Activated T-cell treated with anti-CD3 and anti-CD28 coated beads, Interleukin-2, amount 50 U/mL, for 72 hours (primary cell): ENCODE data around the gene TMEM95. TPM values are rescaled to one million over a fixed set of nuclear protein-coding genes. Genes with fewer than 3 reads are reported as not detected.
"Not testable (repeated sequence)": the region's sequence is repeated elsewhere in the genome, so short reads cannot be mapped to it uniquely, and the experiment has no call there.

Experiments used
- ATAC-seq, 2 donors: fragments of 150-1000 bp; cut with Tn5 transposase; replicated peaks in 1 of 2; 2 replicates each; pipeline ENCODE4 v1.10.0; 2021; ENCODE audit warnings: moderate library complexity in 2 of 2, mild to moderate bottlenecking in 1 of 2
- DNase-seq, 2 donors: peaks; one replicate each; pipeline ENCODE4 v3.0.0; 2021 to 2022; ENCODE audit warnings: mixed read lengths in 1 of 2
- H3K27ac Mint-ChIP-seq: one replicate; pipeline ENCODE4 v1.8.0; 2022; ENCODE audit warnings: mild to moderate bottlenecking, moderate library complexity, mixed read lengths
- H3K27me3 Mint-ChIP-seq: one replicate; pipeline ENCODE4 v1.8.0; 2022; ENCODE audit warnings: low read depth, mixed read lengths
- H3K36me3 Mint-ChIP-seq, 2 donors: one replicate each; pipeline ENCODE4 v1.8.0; 2022; ENCODE audit warnings: mixed read lengths in 2 of 2, mild to moderate bottlenecking in 1 of 2; ENCODE audit not compliant: insufficient read depth in 2 of 2
- H3K4me1 Mint-ChIP-seq: one replicate; pipeline ENCODE4 v1.8.0; 2022; ENCODE audit warnings: low read depth, mixed read lengths
- H3K4me3 Mint-ChIP-seq, 2 donors: one replicate each; pipeline ENCODE4 v1.8.0; 2022; ENCODE audit warnings: mild to moderate bottlenecking in 2 of 2, mixed read lengths in 2 of 2, moderate library complexity in 2 of 2
- H3K9me3 Mint-ChIP-seq, 2 donors: one replicate each; pipeline ENCODE4 v1.8.0; 2022; ENCODE audit warnings: mixed read lengths in 2 of 2
- total RNA-seq, 2 donors: library from RNA; stranded (reverse); gene quantifications; one replicate each; pipeline ENCODE4 v1.2.3, GENCODE V29; 2022

TMEM95 gene
- total RNA-seq, 2 donors from 2014 or later: 0.34 TPM; not detected in 1

GRCh38 chr17:7327501-7327900, 27.5 kb upstream of the TMEM95 start:
- H3K9me3 Mint-ChIP-seq: no peaks in the 10 kb centered on the region
- no peaks in the 10 kb centered on the region for H3K27me3 Mint-ChIP-seq
- H3K36me3 Mint-ChIP-seq: peaks cover 0 to 8% of the 10 kb centered on the region in 2 donors
- ATAC-seq (no peak), DNase-seq (no peak)
- H3K4me1 Mint-ChIP-seq: peaks cover 30% of the 10 kb centered on the region
- H3K4me3 Mint-ChIP-seq: peak overlapping the region in 1 of 2 donors; percentile 92
- no peak overlapping the region for H3K27ac Mint-ChIP-seq

- H3K27ac Mint-ChIP-seq: peak overlapping the region; percentile 1
- peaks cover 35% of the 10 kb centered on the region for H3K4me1 Mint-ChIP-seq
- peaks cover 0 to 8% of the 10 kb centered on the region in 2 donors for H3K36me3 Mint-ChIP-seq
- no peaks in the 10 kb centered on the region for H3K27me3 Mint-ChIP-seq
- H3K4me3 Mint-ChIP-seq: peak overlapping the region; percentile 89 to 92
- ATAC-seq (no peak), DNase-seq (no peak)
- no peaks in the 10 kb centered on the region for H3K9me3 Mint-ChIP-seq
Observed at GRCh38 chr17:7328009-7328408, 26.9 kb upstream of the TMEM95 start.

- DNase-seq (no peak), ATAC-seq (peak; percentile 22 to 35)
- peaks cover 41% of the 10 kb centered on the region for H3K4me1 Mint-ChIP-seq
Observed at GRCh38 chr17:7328840-7329373, 26.0 kb upstream of the TMEM95 start, which contains the start of gene NEURL4. TSS of gene NEURL4 (minus strand) at chr17:7329335. CDS start at chr17:7329312, 23 bp downstream.

GRCh38 chr17:7329374-7329996, 25.5 kb upstream of the TMEM95 start:
- Mint-ChIP-seq H3K27me3 (no peaks in the 10 kb centered on the region), H3K36me3 (peaks cover 0 to 4% of the 10 kb centered on the region in 2 donors), H3K9me3 (no peaks in the 10 kb centered on the region), H3K27ac (peak overlapping the region; percentile 96), H3K4me1 (peaks cover 42% of the 10 kb centered on the region), H3K4me3 (peak overlapping the region; percentile 83 to 92)
- ATAC-seq (peak; percentile 66 to 77), DNase-seq (peak; percentile 95 to 98)

More at GRCh38 chr17:7328840-7329373, 26.0 kb upstream of the TMEM95 start, which contains the start of gene NEURL4:
- peak within 1 kb of the TSS; percentile 89 to 92 for H3K4me3 Mint-ChIP-seq
- H3K36me3 Mint-ChIP-seq: peaks cover 0 to 7% of the 10 kb centered on the region in 2 donors
- no peaks in the 10 kb centered on the region for H3K27me3 Mint-ChIP-seq
- H3K9me3 Mint-ChIP-seq: no peaks in the 10 kb centered on the region
- peak within 1 kb of the TSS; percentile 96 for H3K27ac Mint-ChIP-seq

GRCh38 chr17:7329997-7330637, 24.8 kb upstream of the TMEM95 start:
- ATAC-seq (peak; percentile 77 to 78), DNase-seq (peak; percentile 85 to 90)
- peaks cover 48% of the 10 kb centered on the region for H3K4me1 Mint-ChIP-seq
- H3K4me3 Mint-ChIP-seq: peak overlapping the region; percentile 83 to 92
- no peaks in the 10 kb centered on the region for H3K9me3 Mint-ChIP-seq
- no peaks in the 10 kb centered on the region for H3K27me3 Mint-ChIP-seq
- H3K27ac Mint-ChIP-seq: peak overlapping the region; percentile 96
- H3K36me3 Mint-ChIP-seq: peaks cover 0 to 1% of the 10 kb centered on the region in 2 donors

- no peak overlapping the region for H3K27ac Mint-ChIP-seq
- H3K27me3 Mint-ChIP-seq: no peaks in the 10 kb centered on the region
- ATAC-seq: no peak
- no peak for DNase-seq
- no peaks in the 10 kb centered on the region for H3K9me3 Mint-ChIP-seq
- peak overlapping the region; percentile 83 to 92 for H3K4me3 Mint-ChIP-seq
- peaks cover 53% of the 10 kb centered on the region for H3K4me1 Mint-ChIP-seq
- peaks cover 0 to 1% of the 10 kb centered on the region in 2 donors for H3K36me3 Mint-ChIP-seq
Observed at GRCh38 chr17:7330638-7331015, 24.3 kb upstream of the TMEM95 start.

- H3K4me1 Mint-ChIP-seq: peaks cover 62% of the 10 kb centered on the region
- ATAC-seq: no peak
- DNase-seq: no peak
- H3K4me3 Mint-ChIP-seq: peak overlapping the region; percentile 82 to 94
- no peaks in the 10 kb centered on the region for H3K9me3 Mint-ChIP-seq
- peaks cover 2 to 3% of the 10 kb centered on the region in 2 donors for H3K36me3 Mint-ChIP-seq
- H3K27ac Mint-ChIP-seq: peak overlapping the region; percentile 88
- no peaks in the 10 kb centered on the region for H3K27me3 Mint-ChIP-seq
Observed at GRCh38 chr17:7332111-7332510, 22.8 kb upstream of the TMEM95 start.

- peak overlapping the region; percentile 88 for H3K27ac Mint-ChIP-seq
- DNase-seq: peak; percentile 49 to 62
- not testable (repeated sequence) for H3K36me3 Mint-ChIP-seq, H3K27me3 Mint-ChIP-seq, H3K9me3 Mint-ChIP-seq, ATAC-seq
- H3K4me1 Mint-ChIP-seq: peaks cover 64% of the 10 kb centered on the region
- H3K4me3 Mint-ChIP-seq: peak overlapping the region; percentile 82 to 94
Observed at GRCh38 chr17:7332600-7333069, 22.3 kb upstream of the TMEM95 start.

- no peak for DNase-seq
- Mint-ChIP-seq H3K4me1 (peaks cover 62% of the 10 kb centered on the region), H3K9me3 (no peaks in the 10 kb centered on the region), H3K36me3 (peaks cover 10 to 11% of the 10 kb centered on the region in 2 donors), H3K27ac (peak overlapping the region; percentile 43), H3K27me3 (no peaks in the 10 kb centered on the region), H3K4me3 (peak overlapping the region; percentile 88 to 97)
- no peak for ATAC-seq
Observed at GRCh38 chr17:7334938-7335538, 19.9 kb upstream of the TMEM95 start.

GRCh38 chr17:7335765-7336164, 19.2 kb upstream of the TMEM95 start:
- not testable (repeated sequence) for H3K27me3 Mint-ChIP-seq, ATAC-seq, DNase-seq, H3K9me3 Mint-ChIP-seq
- Mint-ChIP-seq H3K36me3 (peaks cover 11 to 14% of the 10 kb centered on the region in 2 donors), H3K4me3 (peak overlapping the region; percentile 88 to 97), H3K4me1 (peaks cover 63% of the 10 kb centered on the region), H3K27ac (peak overlapping the region; percentile 94)

GRCh38 chr17:7336240-7337175, 18.4 kb upstream of the TMEM95 start, which contains the start of gene ACAP1:
TSS of gene ACAP1 (plus strand) at chr17:7336529. CDS start at chr17:7336735, 206 bp downstream.
- H3K27ac Mint-ChIP-seq: peak within 1 kb of the TSS; percentile 94
- H3K4me1 Mint-ChIP-seq: peaks cover 61% of the 10 kb centered on the region
- peak; percentile 94 to 97 for ATAC-seq
- peak; percentile 84 to 86 for DNase-seq
- H3K36me3 Mint-ChIP-seq: peaks cover 13 to 17% of the 10 kb centered on the region in 2 donors
- H3K4me3 Mint-ChIP-seq: peak within 1 kb of the TSS; percentile 88 to 97
- no peaks in the 10 kb centered on the region for H3K27me3 Mint-ChIP-seq
- H3K9me3 Mint-ChIP-seq: no peaks in the 10 kb centered on the region

- peaks cover 14 to 18% of the 10 kb centered on the region in 2 donors for H3K36me3 Mint-ChIP-seq
- H3K4me3 Mint-ChIP-seq: peak overlapping the region; percentile 88 to 97
- H3K27ac Mint-ChIP-seq: peak overlapping the region; percentile 88
- H3K9me3 Mint-ChIP-seq, H3K27me3 Mint-ChIP-seq, DNase-seq, ATAC-seq: not testable (repeated sequence)
- peaks cover 56% of the 10 kb centered on the region for H3K4me1 Mint-ChIP-seq
Observed at GRCh38 chr17:7337600-7337999, 17.4 kb upstream of the TMEM95 start.
